ENCODE data around the gene ST6GAL2. TPM values are rescaled to one million over a fixed set of nuclear protein-coding genes. Genes with fewer than 3 reads are reported as not detected.

The ST6GAL2 gene
- total and polyA plus RNA-seq, 2 experiments from 2014 or later: 13.4 to 25.7 TPM

DNA sequence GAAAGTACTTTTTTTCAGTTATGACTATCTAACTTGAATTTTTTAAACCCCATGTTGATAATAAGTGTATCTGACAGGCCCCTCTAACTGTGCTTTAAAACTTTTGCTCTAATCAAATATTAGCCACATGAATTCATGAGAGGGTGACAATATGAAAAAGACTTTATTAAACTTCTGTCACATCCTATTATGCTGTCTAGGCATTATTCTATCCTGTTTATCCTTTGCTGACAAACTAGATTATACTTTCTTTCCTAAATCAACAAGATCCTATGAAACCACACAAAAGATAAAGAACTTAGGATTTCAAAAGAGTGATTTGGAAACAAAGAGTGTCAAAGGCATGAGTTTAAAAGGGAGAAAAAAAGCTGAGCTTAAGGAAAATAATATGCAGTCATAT lies 57.8 kb downstream of the ST6GAL2 start (continued):
- TF ChIP-seq, protein P1, sequence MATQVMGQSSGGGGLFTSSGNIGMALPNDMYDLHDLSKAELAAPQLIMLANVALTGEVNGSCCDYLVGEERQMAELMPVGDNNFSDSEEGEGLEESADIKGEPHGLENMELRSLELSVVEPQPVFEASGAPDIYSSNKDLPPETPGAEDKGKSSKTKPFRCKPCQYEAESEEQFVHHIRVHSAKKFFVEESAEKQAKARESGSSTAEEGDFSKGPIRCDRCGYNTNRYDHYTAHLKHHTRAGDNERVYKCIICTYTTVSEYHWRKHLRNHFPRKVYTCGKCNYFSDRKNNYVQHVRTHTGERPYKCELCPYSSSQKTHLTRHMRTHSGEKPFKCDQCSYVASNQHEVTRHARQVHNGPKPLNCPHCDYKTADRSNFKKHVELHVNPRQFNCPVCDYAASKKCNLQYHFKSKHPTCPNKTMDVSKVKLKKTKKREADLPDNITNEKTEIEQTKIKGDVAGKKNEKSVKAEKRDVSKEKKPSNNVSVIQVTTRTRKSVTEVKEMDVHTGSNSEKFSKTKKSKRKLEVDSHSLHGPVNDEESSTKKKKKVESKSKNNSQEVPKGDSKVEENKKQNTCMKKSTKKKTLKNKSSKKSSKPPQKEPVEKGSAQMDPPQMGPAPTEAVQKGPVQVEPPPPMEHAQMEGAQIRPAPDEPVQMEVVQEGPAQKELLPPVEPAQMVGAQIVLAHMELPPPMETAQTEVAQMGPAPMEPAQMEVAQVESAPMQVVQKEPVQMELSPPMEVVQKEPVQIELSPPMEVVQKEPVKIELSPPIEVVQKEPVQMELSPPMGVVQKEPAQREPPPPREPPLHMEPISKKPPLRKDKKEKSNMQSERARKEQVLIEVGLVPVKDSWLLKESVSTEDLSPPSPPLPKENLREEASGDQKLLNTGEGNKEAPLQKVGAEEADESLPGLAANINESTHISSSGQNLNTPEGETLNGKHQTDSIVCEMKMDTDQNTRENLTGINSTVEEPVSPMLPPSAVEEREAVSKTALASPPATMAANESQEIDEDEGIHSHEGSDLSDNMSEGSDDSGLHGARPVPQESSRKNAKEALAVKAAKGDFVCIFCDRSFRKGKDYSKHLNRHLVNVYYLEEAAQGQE (IDR thresholded peaks at IDR 0.05; ENCODE audit: unreplicated experiment): no peak
- TF ChIP-seq ZNF331 (CRISPR knock-in tag; IDR thresholded peaks at IDR 0.05; ENCODE audit: low read depth): no peak
- TF ChIP-seq STAT1 (IDR thresholded peaks at IDR 0.05; ENCODE audit: unreplicated experiment): no peak
- no peak for TF ChIP-seq EZH2phosphoT487 (IDR thresholded peaks at IDR 0.05; ENCODE audit: unreplicated experiment)
- no peak for TF ChIP-seq EZH2 (IDR thresholded peaks at IDR 0.05; ENCODE audit: low read depth, unreplicated experiment)
- TF ChIP-seq, protein P2, sequence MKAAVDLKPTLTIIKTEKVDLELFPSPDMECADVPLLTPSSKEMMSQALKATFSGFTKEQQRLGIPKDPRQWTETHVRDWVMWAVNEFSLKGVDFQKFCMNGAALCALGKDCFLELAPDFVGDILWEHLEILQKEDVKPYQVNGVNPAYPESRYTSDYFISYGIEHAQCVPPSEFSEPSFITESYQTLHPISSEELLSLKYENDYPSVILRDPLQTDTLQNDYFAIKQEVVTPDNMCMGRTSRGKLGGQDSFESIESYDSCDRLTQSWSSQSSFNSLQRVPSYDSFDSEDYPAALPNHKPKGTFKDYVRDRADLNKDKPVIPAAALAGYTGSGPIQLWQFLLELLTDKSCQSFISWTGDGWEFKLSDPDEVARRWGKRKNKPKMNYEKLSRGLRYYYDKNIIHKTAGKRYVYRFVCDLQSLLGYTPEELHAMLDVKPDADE (IDR thresholded peaks at IDR 0.05): no peak
- TF ChIP-seq ZNF114 (CRISPR knock-in tag; IDR thresholded peaks at IDR 0.05): no peak

DNA sequence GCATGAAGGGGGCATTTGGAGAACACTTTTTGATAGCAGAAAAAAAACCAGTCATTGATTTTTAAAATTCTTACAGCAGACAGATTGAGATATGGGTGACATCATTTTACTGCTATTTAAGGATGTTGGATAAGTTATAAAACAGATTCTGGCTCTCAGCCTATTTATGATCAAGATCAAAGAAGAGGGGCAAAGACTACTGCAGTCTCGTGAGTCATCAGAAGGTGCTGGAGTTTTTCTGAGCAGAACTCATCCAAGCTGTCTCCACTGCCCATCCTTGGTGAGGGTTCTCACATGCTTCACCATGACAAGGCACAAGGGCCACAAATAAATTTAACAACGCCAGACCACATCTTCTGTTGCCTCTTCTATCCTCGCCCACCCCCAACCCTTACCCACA lies 58.8 kb downstream of the ST6GAL2 start:
- no peaks in the 10 kb centered on the region for H3K4me1 ChIP-seq (ENCODE audit: insufficient read depth)
- H2AFZ ChIP-seq: no peak overlapping the region
- TF ChIP-seq, protein P3, sequence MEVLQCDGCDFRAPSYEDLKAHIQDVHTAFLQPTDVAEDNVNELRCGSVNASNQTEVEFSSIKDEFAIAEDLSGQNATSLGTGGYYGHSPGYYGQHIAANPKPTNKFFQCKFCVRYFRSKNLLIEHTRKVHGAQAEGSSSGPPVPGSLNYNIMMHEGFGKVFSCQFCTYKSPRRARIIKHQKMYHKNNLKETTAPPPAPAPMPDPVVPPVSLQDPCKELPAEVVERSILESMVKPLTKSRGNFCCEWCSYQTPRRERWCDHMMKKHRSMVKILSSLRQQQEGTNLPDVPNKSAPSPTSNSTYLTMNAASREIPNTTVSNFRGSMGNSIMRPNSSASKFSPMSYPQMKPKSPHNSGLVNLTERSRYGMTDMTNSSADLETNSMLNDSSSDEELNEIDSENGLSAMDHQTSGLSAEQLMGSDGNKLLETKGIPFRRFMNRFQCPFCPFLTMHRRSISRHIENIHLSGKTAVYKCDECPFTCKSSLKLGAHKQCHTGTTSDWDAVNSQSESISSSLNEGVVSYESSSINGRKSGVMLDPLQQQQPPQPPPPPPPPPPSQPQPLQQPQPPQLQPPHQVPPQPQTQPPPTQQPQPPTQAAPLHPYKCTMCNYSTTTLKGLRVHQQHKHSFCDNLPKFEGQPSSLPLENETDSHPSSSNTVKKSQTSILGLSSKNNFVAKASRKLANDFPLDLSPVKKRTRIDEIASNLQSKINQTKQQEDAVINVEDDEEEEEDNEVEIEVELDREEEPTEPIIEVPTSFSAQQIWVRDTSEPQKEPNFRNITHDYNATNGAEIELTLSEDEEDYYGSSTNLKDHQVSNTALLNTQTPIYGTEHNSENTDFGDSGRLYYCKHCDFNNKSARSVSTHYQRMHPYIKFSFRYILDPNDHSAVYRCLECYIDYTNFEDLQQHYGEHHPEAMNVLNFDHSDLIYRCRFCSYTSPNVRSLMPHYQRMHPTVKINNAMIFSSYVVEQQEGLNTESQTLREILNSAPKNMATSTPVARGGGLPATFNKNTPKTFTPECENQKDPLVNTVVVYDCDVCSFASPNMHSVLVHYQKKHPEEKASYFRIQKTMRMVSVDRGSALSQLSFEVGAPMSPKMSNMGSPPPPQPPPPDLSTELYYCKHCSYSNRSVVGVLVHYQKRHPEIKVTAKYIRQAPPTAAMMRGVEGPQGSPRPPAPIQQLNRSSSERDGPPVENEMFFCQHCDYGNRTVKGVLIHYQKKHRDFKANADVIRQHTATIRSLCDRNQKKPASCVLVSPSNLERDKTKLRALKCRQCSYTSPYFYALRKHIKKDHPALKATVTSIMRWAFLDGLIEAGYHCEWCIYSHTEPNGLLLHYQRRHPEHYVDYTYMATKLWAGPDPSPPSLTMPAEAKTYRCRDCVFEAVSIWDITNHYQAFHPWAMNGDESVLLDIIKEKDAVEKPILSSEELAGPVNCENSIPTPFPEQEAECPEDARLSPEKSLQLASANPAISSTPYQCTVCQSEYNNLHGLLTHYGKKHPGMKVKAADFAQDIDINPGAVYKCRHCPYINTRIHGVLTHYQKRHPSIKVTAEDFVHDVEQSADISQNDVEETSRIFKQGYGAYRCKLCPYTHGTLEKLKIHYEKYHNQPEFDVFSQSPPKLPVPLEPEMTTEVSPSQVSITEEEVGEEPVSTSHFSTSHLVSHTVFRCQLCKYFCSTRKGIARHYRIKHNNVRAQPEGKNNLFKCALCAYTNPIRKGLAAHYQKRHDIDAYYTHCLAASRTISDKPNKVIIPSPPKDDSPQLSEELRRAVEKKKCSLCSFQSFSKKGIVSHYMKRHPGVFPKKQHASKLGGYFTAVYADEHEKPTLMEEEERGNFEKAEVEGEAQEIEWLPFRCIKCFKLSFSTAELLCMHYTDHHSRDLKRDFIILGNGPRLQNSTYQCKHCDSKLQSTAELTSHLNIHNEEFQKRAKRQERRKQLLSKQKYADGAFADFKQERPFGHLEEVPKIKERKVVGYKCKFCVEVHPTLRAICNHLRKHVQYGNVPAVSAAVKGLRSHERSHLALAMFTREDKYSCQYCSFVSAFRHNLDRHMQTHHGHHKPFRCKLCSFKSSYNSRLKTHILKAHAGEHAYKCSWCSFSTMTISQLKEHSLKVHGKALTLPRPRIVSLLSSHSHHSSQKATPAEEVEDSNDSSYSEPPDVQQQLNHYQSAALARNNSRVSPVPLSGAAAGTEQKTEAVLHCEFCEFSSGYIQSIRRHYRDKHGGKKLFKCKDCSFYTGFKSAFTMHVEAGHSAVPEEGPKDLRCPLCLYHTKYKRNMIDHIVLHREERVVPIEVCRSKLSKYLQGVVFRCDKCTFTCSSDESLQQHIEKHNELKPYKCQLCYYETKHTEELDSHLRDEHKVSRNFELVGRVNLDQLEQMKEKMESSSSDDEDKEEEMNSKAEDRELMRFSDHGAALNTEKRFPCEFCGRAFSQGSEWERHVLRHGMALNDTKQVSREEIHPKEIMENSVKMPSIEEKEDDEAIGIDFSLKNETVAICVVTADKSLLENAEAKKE (CRISPR knock-in tag; IDR thresholded peaks at IDR 0.05): no peak
- TF ChIP-seq ZNF114 (CRISPR knock-in tag; IDR thresholded peaks at IDR 0.05) (no peak), NANOG (IDR thresholded peaks at IDR 0.05; ENCODE audit: borderline replicate concordance) (no peak), STAT1 (IDR thresholded peaks at IDR 0.05; ENCODE audit: unreplicated experiment) (no peak), JUNB (IDR thresholded peaks at IDR 0.05; ENCODE audit: unreplicated experiment) (no peak)
- TF ChIP-seq, protein P2 (IDR thresholded peaks at IDR 0.05): no peak
- DNase-seq (ENCODE audit: low spot score): no peak
- H3K27ac ChIP-seq (ENCODE audit: low read depth): no peak overlapping the region
- no peaks in the 10 kb centered on the region for H3K27me3 ChIP-seq (ENCODE audit: insufficient read depth)
- H3K9me2 ChIP-seq (ENCODE audit: insufficient read depth): peaks cover 5% of the 10 kb centered on the region; the same call in 1 of the 2 replicates
- no peak for ATAC-seq
- H3F3A ChIP-seq (replicated peaks; ENCODE audit: low read depth): no peaks in the 10 kb centered on the region
- H3K4me2 ChIP-seq: no peak overlapping the region
- Mint-ChIP-seq H3K4me3 (no peak overlapping the region), H3K27me3 (ENCODE audit: insufficient read depth, low read depth, poor library complexity) (no peaks in the 10 kb centered on the region), H3K9me3 (no peaks in the 10 kb centered on the region), H3K36me3 (ENCODE audit: low read depth) (peaks cover 45% of the 10 kb centered on the region), H3K27ac (no peak overlapping the region), H3K4me1 (peaks cover 5% of the 10 kb centered on the region; the same call in 2 of the 3 replicates)
- no peaks in the 10 kb centered on the region; the same call in 1 of the 2 replicates for H4K20me1 ChIP-seq (replicated peaks; ENCODE audit: insufficient read depth)
- H3K4me3 ChIP-seq: no peak overlapping the region
- no peaks in the 10 kb centered on the region for H3K36me3 ChIP-seq (ENCODE audit: insufficient read depth)
- no peaks in the 10 kb centered on the region for H3K79me2 ChIP-seq (replicated peaks; ENCODE audit: insufficient read depth)
